ENCODE measurements around the gene GBP7. TPM values are rescaled to one million over a fixed set of nuclear protein-coding genes. Genes with fewer than 3 reads are reported as not detected.

Gene GBP7
- total and polyA plus RNA-seq, 4 donors, result 0.21 TPM; not detected in 3

GRCh38 chr1:89087241-89087640 lies 88.6 kb downstream of the GBP7 start:
- Histone ChIP-seq H3K9me3 (ENCODE audit: control insufficient read depth, low read length) (no peaks in the 10 kb centered on the region), H3K36me3 (ENCODE audit: control insufficient read depth in 1 of 2, insufficient read depth in 2 of 2, low read length in 1 of 2) (no peaks in the 10 kb centered on the region), H3K27ac (ENCODE audit: low read depth in 1 of 2, low read length in 2 of 2) (no peak overlapping the region), H3K4me1 (ENCODE audit: control insufficient read depth in 1 of 2, insufficient read depth in 2 of 2, low read length in 2 of 2) (no peaks in the 10 kb centered on the region), H3K4me3 (ENCODE audit: low read length in 2 of 2) (no peak overlapping the region), H3K27me3 (ENCODE audit: control insufficient read depth in 1 of 2, insufficient read depth in 2 of 2, low read length in 1 of 2) (no peaks in the 10 kb centered on the region)
- intact Hi-C loops (cut with DNase I), result loop anchor here in 1 of 2 donors (10.0 kb wide), 2 partner anchors 268 to 368 kb away; no protein-coding TSS in a partner anchor
- WGBS, 2 donors, result 53 to 61% methylated on average over 8 of the region's 8 CpGs
- no peak for ATAC-seq (ENCODE audit: low FRiP score)
- no peak for DNase-seq

- no peaks in the 10 kb centered on the region for H3K4me1 ChIP-seq (ENCODE audit: control insufficient read depth in 1 of 2, insufficient read depth in 2 of 2, low read length in 2 of 2)
- no peak overlapping the region for H3K4me3 ChIP-seq (ENCODE audit: low read length in 2 of 2)
- intact Hi-C loops (cut with DNase I), result loop anchor here in 1 of 2 donors (10.0 kb wide), 2 partner anchors 269 to 369 kb away; no protein-coding TSS in a partner anchor
These were observed 90.0 kb downstream of the GBP7 start for GRCh38 chr1:89085781-89086180.

More at GRCh38 chr1:89085781-89086180, 90.0 kb downstream of the GBP7 start:
- H3K27me3 ChIP-seq (ENCODE audit: control insufficient read depth in 1 of 2, insufficient read depth in 2 of 2, low read length in 1 of 2), result no peaks in the 10 kb centered on the region
- H3K9me3 ChIP-seq (ENCODE audit: control insufficient read depth, low read length), result no peaks in the 10 kb centered on the region
- DNase-seq, result no peak
- no peak overlapping the region for H3K27ac ChIP-seq (ENCODE audit: low read depth in 1 of 2, low read length in 2 of 2)
- no peak for ATAC-seq (ENCODE audit: low FRiP score)
- H3K36me3 ChIP-seq (ENCODE audit: control insufficient read depth in 1 of 2, insufficient read depth in 2 of 2, low read length in 1 of 2), result no peaks in the 10 kb centered on the region

Other genes starting within 250 kb of the GBP7 start
- gene KYAT3, start 183.4 kb downstream of the GBP7 start, total RNA-seq, result 10 to 100 TPM; 20.0 to 25.8 TPM
- gene KYAT3, start 183.4 kb downstream of the GBP7 start, polyA plus RNA-seq, result 10 to 100 TPM; 23.8 to 25.5 TPM
- 10 to 100 TPM; 23.4 to 30.7 TPM for gene RBMXL1, start 183.4 kb downstream of the GBP7 start, total RNA-seq
- 10 to 100 TPM in 1 of 2 donors, 1 to 10 TPM in 1; 7.9 to 11.4 TPM for gene RBMXL1, start 183.4 kb downstream of the GBP7 start, polyA plus RNA-seq
- gene GBP3, start 153.1 kb downstream of the GBP7 start, total RNA-seq, result 10 to 100 TPM; 20.6 to 47.8 TPM
- gene GBP3, start 153.1 kb downstream of the GBP7 start, polyA plus RNA-seq, result 10 to 100 TPM in 1 of 2 donors, 1 to 10 TPM in 1; 9.5 to 25.4 TPM
- gene GBP1, start 110.8 kb downstream of the GBP7 start, total RNA-seq, result 10 to 100 TPM; 43.8 to 62.6 TPM
- gene GBP1, start 110.8 kb downstream of the GBP7 start, polyA plus RNA-seq, result 10 to 100 TPM in 1 of 2 donors, 1 to 10 TPM in 1; 9.6 to 45.3 TPM
- gene GBP2, start 49.9 kb downstream of the GBP7 start, total RNA-seq, result 100 to 1,000 TPM; 110 to 123 TPM
- gene GBP2, start 49.9 kb downstream of the GBP7 start, polyA plus RNA-seq, result 100 to 1,000 TPM in 1 of 2 donors, 10 to 100 TPM in 1; 67.6 to 217 TPM
- 10 to 100 TPM; 10.1 to 17.7 TPM for gene GBP4, start 22.9 kb upstream of the GBP7 start, total RNA-seq
- 1 to 10 TPM; 1.4 to 3.6 TPM for gene GBP4, start 22.9 kb upstream of the GBP7 start, polyA plus RNA-seq
- 1 to 10 TPM; 3.7 to 7.9 TPM for gene GBP5, start 96.9 kb upstream of the GBP7 start, total RNA-seq
- 1 to 10 TPM in 1 of 2 donors, under 1 TPM in 1; 0.20 to 1.0 TPM for gene GBP5, start 96.9 kb upstream of the GBP7 start, polyA plus RNA-seq
- gene GBP6, start 188.1 kb upstream of the GBP7 start, total RNA-seq, result not detected
- gene GBP6, start 188.1 kb upstream of the GBP7 start, polyA plus RNA-seq, result under 1 TPM; 0.13 TPM